T-helper 17 cell (primary cell): ENCODE measurements around the gene GPR42. TPM values are rescaled to one million over a fixed set of nuclear protein-coding genes. Genes with fewer than 3 reads are reported as not detected.

ENCODE experiments used
- ATAC-seq: fragments of 150-1000 bp; cut with Tn5 transposase; 2 replicates; pipeline ENCODE4 v1.10.0; 2021; ENCODE audit warnings: mild to moderate bottlenecking, moderate library complexity
- DNase-seq, 3 donors: peaks; one replicate each; pipeline versions ENCODE4 v3.0.0 to v3.0.0-alpha.2; 2020 to 2021
- H3K9me3 ChIP-seq: one replicate; pipeline ENCODE4 v1.7.0; 2013; ENCODE audit warnings: low read length, mild to moderate bottlenecking; ENCODE audit not compliant: control insufficient read depth, poor library complexity, severe bottlenecking
- H3K27ac Mint-ChIP-seq: one replicate; pipeline ENCODE4 v1.8.0; 2022; ENCODE audit warnings: mild to moderate bottlenecking, moderate library complexity, mixed read lengths
- H3K27me3 Mint-ChIP-seq: one replicate; pipeline ENCODE4 v1.8.0; 2022; ENCODE audit warnings: mixed read lengths
- H3K36me3 Mint-ChIP-seq: one replicate; pipeline ENCODE4 v1.8.0; 2022; ENCODE audit warnings: low read depth, mixed read lengths
- H3K4me1 Mint-ChIP-seq: one replicate; pipeline ENCODE4 v1.8.0; 2022; ENCODE audit warnings: mild to moderate bottlenecking, mixed read lengths
- H3K4me3 Mint-ChIP-seq: one replicate; pipeline ENCODE4 v1.8.0; 2022; ENCODE audit warnings: mild to moderate bottlenecking, moderate library complexity, mixed read lengths
- total RNA-seq, 4 donors: library from RNA in 2 of 4; stranded (reverse) in 2 of 4; gene quantifications; one replicate each; pipeline ENCODE4 v1.2.3 and lab custom pipeline; 2022 to 2026

Gene GPR42
- total RNA-seq, 2 donors from 2014 or later, result 0.20 TPM; not detected in 1

- no peak overlapping the region for H3K27ac Mint-ChIP-seq
- peaks cover 18% of the 10 kb centered on the region for H3K27me3 Mint-ChIP-seq
- no peaks in the 10 kb centered on the region for H3K9me3 ChIP-seq
- DNase-seq (no peak), ATAC-seq (no peak)
- H3K4me3 Mint-ChIP-seq, result no peak overlapping the region
- H3K36me3 Mint-ChIP-seq, result peaks cover 2% of the 10 kb centered on the region
- peaks cover 17% of the 10 kb centered on the region for H3K4me1 Mint-ChIP-seq
Observed at GRCh38 chr19:35337984-35338296, 32.9 kb upstream of the GPR42 start.

- ATAC-seq, result no peak
- Mint-ChIP-seq H3K27ac (no peak overlapping the region), H3K4me3 (no peak overlapping the region), H3K36me3 (no peaks in the 10 kb centered on the region), H3K4me1 (peaks cover 11% of the 10 kb centered on the region), H3K27me3 (peaks cover 5% of the 10 kb centered on the region)
- DNase-seq, result no peak
- H3K9me3 ChIP-seq, result no peaks in the 10 kb centered on the region
Observed at GRCh38 chr19:35340431-35340830, 30.4 kb upstream of the GPR42 start.

GRCh38 chr19:35341006-35341405 is 29.9 kb upstream of the GPR42 start:
- H3K27ac Mint-ChIP-seq, result no peak overlapping the region
- peaks cover 13% of the 10 kb centered on the region for H3K4me1 Mint-ChIP-seq
- ATAC-seq (no peak), DNase-seq (no peak)
- peaks cover 10% of the 10 kb centered on the region for H3K27me3 Mint-ChIP-seq
- H3K9me3 ChIP-seq, result no peaks in the 10 kb centered on the region
- H3K36me3 Mint-ChIP-seq, result no peaks in the 10 kb centered on the region
- H3K4me3 Mint-ChIP-seq, result no peak overlapping the region

GRCh38 chr19:35341565-35342225 is 29.2 kb upstream of the GPR42 start:
- peaks cover 20% of the 10 kb centered on the region for H3K4me1 Mint-ChIP-seq
- peak overlapping the region; percentile 70 for H3K4me3 Mint-ChIP-seq
- DNase-seq (no peak), ATAC-seq (no peak)
- peak overlapping the region; percentile 74 for H3K27ac Mint-ChIP-seq
- no peaks in the 10 kb centered on the region for H3K36me3 Mint-ChIP-seq
- H3K27me3 Mint-ChIP-seq, result peaks cover 14% of the 10 kb centered on the region
- H3K9me3 ChIP-seq, result no peaks in the 10 kb centered on the region

- peaks cover 14% of the 10 kb centered on the region for H3K27me3 Mint-ChIP-seq
- H3K36me3 Mint-ChIP-seq, result no peaks in the 10 kb centered on the region
- peak in 1 of 3 donors; percentile 0 for DNase-seq
- H3K4me3 Mint-ChIP-seq, result peak overlapping the region; percentile 70
- no peaks in the 10 kb centered on the region for H3K9me3 ChIP-seq
- peak overlapping the region; percentile 74 for H3K27ac Mint-ChIP-seq
- H3K4me1 Mint-ChIP-seq, result peaks cover 27% of the 10 kb centered on the region
- ATAC-seq, result no peak
Observed at GRCh38 chr19:35342430-35342829, 28.4 kb upstream of the GPR42 start.

GRCh38 chr19:35344511-35345031 is 26.3 kb upstream of the GPR42 start:
- peaks cover 35% of the 10 kb centered on the region for H3K4me1 Mint-ChIP-seq
- no peaks in the 10 kb centered on the region for H3K9me3 ChIP-seq
- DNase-seq (peak in 1 of 3 donors; percentile 3), ATAC-seq (no peak)
- peak overlapping the region; percentile 94 for H3K27ac Mint-ChIP-seq
- H3K27me3 Mint-ChIP-seq, result peaks cover 17% of the 10 kb centered on the region
- no peak overlapping the region for H3K4me3 Mint-ChIP-seq
- no peaks in the 10 kb centered on the region for H3K36me3 Mint-ChIP-seq

GRCh38 chr19:35345671-35346111 is 25.2 kb upstream of the GPR42 start:
- Mint-ChIP-seq H3K36me3 (no peaks in the 10 kb centered on the region), H3K4me1 (peaks cover 36% of the 10 kb centered on the region), H3K27ac (peak overlapping the region; percentile 94), H3K4me3 (no peak overlapping the region), H3K27me3 (peaks cover 18% of the 10 kb centered on the region)
- ATAC-seq (no peak), DNase-seq (no peak)
- H3K9me3 ChIP-seq, result no peaks in the 10 kb centered on the region

- ATAC-seq (peak; percentile 80), DNase-seq (peak; percentile 59 to 73 (median 71))
- no peaks in the 10 kb centered on the region for H3K9me3 ChIP-seq
- peaks cover 36% of the 10 kb centered on the region for H3K4me1 Mint-ChIP-seq
- H3K4me3 Mint-ChIP-seq, result peak overlapping the region; percentile 79
- H3K36me3 Mint-ChIP-seq, result no peaks in the 10 kb centered on the region
- peaks cover 18% of the 10 kb centered on the region for H3K27me3 Mint-ChIP-seq
- H3K27ac Mint-ChIP-seq, result peak overlapping the region; percentile 94
Observed at GRCh38 chr19:35346193-35347052, 24.4 kb upstream of the GPR42 start.

GRCh38 chr19:35347171-35347929 is 23.5 kb upstream of the GPR42 start, which contains the start of gene FFAR1:
Gene FFAR1 (plus strand): TSS chr19:35347902. CDS start chr19:35351552, 3,650 bp downstream.
- peak; percentile 77 for ATAC-seq
- Mint-ChIP-seq H3K4me3 (peak within 1 kb of the TSS; percentile 79), H3K4me1 (peaks cover 33% of the 10 kb centered on the region), H3K27me3 (peaks cover 18% of the 10 kb centered on the region), H3K36me3 (no peaks in the 10 kb centered on the region), H3K27ac (peak within 1 kb of the TSS; percentile 94)
- no peaks in the 10 kb centered on the region for H3K9me3 ChIP-seq
- DNase-seq, result peak in 2 of 3 donors; percentile 32 to 42

GRCh38 chr19:35347930-35348298 is 23.0 kb upstream of the GPR42 start:
- peaks cover 18% of the 10 kb centered on the region for H3K27me3 Mint-ChIP-seq
- no peaks in the 10 kb centered on the region for H3K9me3 ChIP-seq
- no peak for ATAC-seq
- H3K4me1 Mint-ChIP-seq, result peaks cover 35% of the 10 kb centered on the region
- DNase-seq, result no peak
- H3K4me3 Mint-ChIP-seq, result peak overlapping the region; percentile 79
- peak overlapping the region; percentile 94 for H3K27ac Mint-ChIP-seq
- no peaks in the 10 kb centered on the region for H3K36me3 Mint-ChIP-seq

- DNase-seq, result no peak
- Mint-ChIP-seq H3K27ac (peak overlapping the region; percentile 83), H3K36me3 (no peaks in the 10 kb centered on the region), H3K4me3 (no peak overlapping the region), H3K4me1 (peaks cover 32% of the 10 kb centered on the region), H3K27me3 (peaks cover 14% of the 10 kb centered on the region)
- H3K9me3 ChIP-seq, result no peaks in the 10 kb centered on the region
- ATAC-seq, result no peak
Observed at GRCh38 chr19:35348911-35349611, 21.8 kb upstream of the GPR42 start.

- Mint-ChIP-seq H3K4me1 (peaks cover 31% of the 10 kb centered on the region), H3K27me3 (peaks cover 14% of the 10 kb centered on the region), H3K36me3 (no peaks in the 10 kb centered on the region), H3K27ac (peak overlapping the region; percentile 83), H3K4me3 (no peak overlapping the region)
- no peak for ATAC-seq
- no peaks in the 10 kb centered on the region for H3K9me3 ChIP-seq
- DNase-seq, result peak in 1 of 3 donors; percentile 3
Observed at GRCh38 chr19:35349614-35350521, 21.0 kb upstream of the GPR42 start.
